ENCODE data around the gene CDKAL1.

Gene CDKAL1

GRCh38 chr6:20708367-20709124, 174.3 kb downstream of the CDKAL1 start:
- no peak for TF ChIP-seq CTCF (conservative IDR thresholded peaks at IDR 0.05; ENCODE audit: low read depth, low read length)
- no peak overlapping the region for H3K4me3 ChIP-seq (IDR thresholded peaks at IDR 0.05; ENCODE audit: insufficient read depth, low read depth, low read length)
- H3K4me2 ChIP-seq: peak overlapping the region; percentile 51
- peak overlapping the region; percentile 27; the same call in 1 of the 2 replicates for H3K27ac ChIP-seq
- no peaks in the 10 kb centered on the region for H4K20me1 ChIP-seq (ENCODE audit: insufficient read depth)
- H2AFZ ChIP-seq (ENCODE audit: low read depth): no peak overlapping the region
- no peaks in the 10 kb centered on the region for H3K27me3 ChIP-seq (ENCODE audit: insufficient read depth, low read depth)
- peaks cover 12% of the 10 kb centered on the region; the same call in 1 of the 2 replicates for H3K79me2 ChIP-seq (ENCODE audit: insufficient read depth, low read depth)
- no peaks in the 10 kb centered on the region for H3K36me3 ChIP-seq (ENCODE audit: insufficient read depth)
- peaks cover 85% of the 10 kb centered on the region for H3K4me1 ChIP-seq (ENCODE audit: low read depth, poor library complexity, severe bottlenecking)
- no peak overlapping the region for H3K9ac ChIP-seq

GRCh38 chr6:20709451-20709850, 175.2 kb downstream of the CDKAL1 start:
- Histone ChIP-seq H3K27ac (no peak overlapping the region), H3K4me2 (peak overlapping the region; percentile 51), H3K4me1 (ENCODE audit: low read depth, poor library complexity, severe bottlenecking) (peaks cover 76% of the 10 kb centered on the region), H2AFZ (ENCODE audit: low read depth) (no peak overlapping the region), H3K36me3 (ENCODE audit: insufficient read depth) (no peaks in the 10 kb centered on the region), H4K20me1 (ENCODE audit: insufficient read depth) (no peaks in the 10 kb centered on the region), H3K9ac (no peak overlapping the region), H3K4me3 (IDR thresholded peaks at IDR 0.05; ENCODE audit: insufficient read depth, low read depth, low read length) (no peak overlapping the region), H3K27me3 (ENCODE audit: insufficient read depth, low read depth) (no peaks in the 10 kb centered on the region), H3K79me2 (ENCODE audit: insufficient read depth, low read depth) (peaks cover 12% of the 10 kb centered on the region; the same call in 1 of the 2 replicates)
- no peak for TF ChIP-seq CTCF (conservative IDR thresholded peaks at IDR 0.05; ENCODE audit: low read depth, low read length)

- Histone ChIP-seq H3K27me3 (ENCODE audit: insufficient read depth, low read depth) (no peaks in the 10 kb centered on the region), H4K20me1 (ENCODE audit: insufficient read depth) (no peaks in the 10 kb centered on the region), H2AFZ (ENCODE audit: low read depth) (no peak overlapping the region), H3K9ac (no peak overlapping the region), H3K79me2 (ENCODE audit: insufficient read depth, low read depth) (peaks cover 12% of the 10 kb centered on the region; the same call in 1 of the 2 replicates), H3K27ac (no peak overlapping the region), H3K4me3 (IDR thresholded peaks at IDR 0.05; ENCODE audit: insufficient read depth, low read depth, low read length) (no peak overlapping the region), H3K4me2 (no peak overlapping the region; the same call in 1 of the 2 replicates), H3K36me3 (ENCODE audit: insufficient read depth) (no peaks in the 10 kb centered on the region), H3K4me1 (ENCODE audit: low read depth, poor library complexity, severe bottlenecking) (peaks cover 78% of the 10 kb centered on the region)
- no peak for TF ChIP-seq CTCF (conservative IDR thresholded peaks at IDR 0.05; ENCODE audit: low read depth, low read length)
Observed at GRCh38 chr6:20710341-20710740, 176.1 kb downstream of the CDKAL1 start.

- Histone ChIP-seq H3K4me2 (peak overlapping the region; percentile 56), H3K79me2 (ENCODE audit: insufficient read depth, low read depth) (peaks cover 12% of the 10 kb centered on the region; the same call in 1 of the 2 replicates), H4K20me1 (ENCODE audit: insufficient read depth) (no peaks in the 10 kb centered on the region), H3K27ac (peak overlapping the region; percentile 9; the same call in 1 of the 2 replicates), H3K4me3 (IDR thresholded peaks at IDR 0.05; ENCODE audit: insufficient read depth, low read depth, low read length) (no peak overlapping the region), H3K27me3 (ENCODE audit: insufficient read depth, low read depth) (no peaks in the 10 kb centered on the region), H2AFZ (ENCODE audit: low read depth) (no peak overlapping the region), H3K9ac (no peak overlapping the region), H3K4me1 (ENCODE audit: low read depth, poor library complexity, severe bottlenecking) (peaks cover 72% of the 10 kb centered on the region), H3K36me3 (ENCODE audit: insufficient read depth) (no peaks in the 10 kb centered on the region)
- TF ChIP-seq CTCF (conservative IDR thresholded peaks at IDR 0.05; ENCODE audit: low read depth, low read length): no peak
Observed at GRCh38 chr6:20711518-20711917, 177.3 kb downstream of the CDKAL1 start.
